ENCODE results near the gene PA2G4. TPM values are rescaled to one million over a fixed set of nuclear protein-coding genes. Genes with fewer than 3 reads are reported as not detected.
A peak's percentile ranks its signal among the peaks of the same experiment; 100 is the strongest.

The PA2G4 gene
- total RNA-seq, 2 experiments from 2014 or later: 316 to 323 TPM

- Mint-ChIP-seq H3K27ac (peak overlapping the region; percentile 68), H3K36me3 (ENCODE audit: low read depth) (peaks cover 74% of the 10 kb centered on the region), H3K27me3 (ENCODE audit: low read depth) (no peaks in the 10 kb centered on the region), H3K9me3 (ENCODE audit: insufficient read depth) (no peaks in the 10 kb centered on the region), H3K4me1 (ENCODE audit: low read depth) (peaks cover 58% of the 10 kb centered on the region), H3K4me3 (no peak overlapping the region)
- ChIA-PET CTCF (interaction anchor here (0.6 to 1.9 kb wide), 4 partner anchors 10 to 229 kb away, joined by 3 to 7 read pairs (median 4); partner anchors contain the start of genes ESYT1 and MYL6B), POLR2A (interaction anchor here (0.7 to 4.1 kb wide), 4 partner anchors 10 to 24 kb away, joined by 3 to 30 read pairs (median 5); partner anchors contain the start of genes ESYT1, MYL6B and ZC3H10)
- DNase-seq (no peak), ATAC-seq (no peak)
Observed at GRCh38 chr12:56141946-56142784, 37.8 kb downstream of the PA2G4 start.

- H3K4me3 Mint-ChIP-seq: no peak overlapping the region
- peak overlapping the region; percentile 68 for H3K27ac Mint-ChIP-seq
- no peak for ATAC-seq
Observed at GRCh38 chr12:56143217-56143616, 38.9 kb downstream of the PA2G4 start.

GRCh38 chr12:56143870-56144269 is 39.5 kb downstream of the PA2G4 start:
- Mint-ChIP-seq H3K9me3 (ENCODE audit: insufficient read depth) (no peaks in the 10 kb centered on the region), H3K27me3 (ENCODE audit: low read depth) (no peaks in the 10 kb centered on the region), H3K4me3 (no peak overlapping the region), H3K4me1 (ENCODE audit: low read depth) (peaks cover 41% of the 10 kb centered on the region), H3K36me3 (ENCODE audit: low read depth) (peaks cover 57% of the 10 kb centered on the region), H3K27ac (peak overlapping the region; percentile 68)
- CTCF ChIA-PET: interaction anchor here (0.8 to 1.3 kb wide), 3 partner anchors 25 to 79 kb away, joined by 3 to 6 read pairs (median 6); partner anchors contain the start of genes SMARCC2 and ZC3H10
- POLR2A ChIA-PET: interaction anchor here (0.6 to 4.1 kb wide), 5 partner anchors 11 to 18 kb away, joined by 3 to 30 read pairs (median 4); partner anchors contain the start of genes ESYT1 and MYL6
- DNase-seq: no peak
- ATAC-seq: no peak

More at GRCh38 chr12:56143217-56143616, 38.9 kb downstream of the PA2G4 start:
- no peaks in the 10 kb centered on the region for H3K9me3 Mint-ChIP-seq (ENCODE audit: insufficient read depth)
- H3K27me3 Mint-ChIP-seq (ENCODE audit: low read depth): no peaks in the 10 kb centered on the region
- no peak for DNase-seq
- H3K4me1 Mint-ChIP-seq (ENCODE audit: low read depth): peaks cover 47% of the 10 kb centered on the region
- peaks cover 63% of the 10 kb centered on the region for H3K36me3 Mint-ChIP-seq (ENCODE audit: low read depth)
- POLR2A ChIA-PET: interaction anchor here (1.1 to 4.1 kb wide), 4 partner anchors 9 to 16 kb away, joined by 3 to 30 read pairs (median 6); partner anchors contain the start of genes ESYT1 and MYL6B
- CTCF ChIA-PET: interaction anchor here (1.0 to 1.9 kb wide), 4 partner anchors 9 to 46 kb away, joined by 6 to 7 read pairs (median 6); partner anchors contain the start of genes ESYT1, MYL6B, SMARCC2 and ZC3H10

GRCh38 chr12:56145217-56145616 is 40.9 kb downstream of the PA2G4 start:
- Mint-ChIP-seq H3K27me3 (ENCODE audit: low read depth) (no peaks in the 10 kb centered on the region), H3K27ac (no peak overlapping the region), H3K36me3 (ENCODE audit: low read depth) (peaks cover 49% of the 10 kb centered on the region), H3K4me3 (no peak overlapping the region), H3K4me1 (ENCODE audit: low read depth) (peaks cover 32% of the 10 kb centered on the region), H3K9me3 (ENCODE audit: insufficient read depth) (no peaks in the 10 kb centered on the region)
- DNase-seq (no peak), ATAC-seq (no peak)
- POLR2A ChIA-PET: interaction anchor here (1.8 to 4.1 kb wide), 2 partner anchors 17 kb away, joined by 10 to 30 read pairs; partner anchors contain the start of gene ESYT1
- CTCF ChIA-PET: no interaction called here

DNA sequence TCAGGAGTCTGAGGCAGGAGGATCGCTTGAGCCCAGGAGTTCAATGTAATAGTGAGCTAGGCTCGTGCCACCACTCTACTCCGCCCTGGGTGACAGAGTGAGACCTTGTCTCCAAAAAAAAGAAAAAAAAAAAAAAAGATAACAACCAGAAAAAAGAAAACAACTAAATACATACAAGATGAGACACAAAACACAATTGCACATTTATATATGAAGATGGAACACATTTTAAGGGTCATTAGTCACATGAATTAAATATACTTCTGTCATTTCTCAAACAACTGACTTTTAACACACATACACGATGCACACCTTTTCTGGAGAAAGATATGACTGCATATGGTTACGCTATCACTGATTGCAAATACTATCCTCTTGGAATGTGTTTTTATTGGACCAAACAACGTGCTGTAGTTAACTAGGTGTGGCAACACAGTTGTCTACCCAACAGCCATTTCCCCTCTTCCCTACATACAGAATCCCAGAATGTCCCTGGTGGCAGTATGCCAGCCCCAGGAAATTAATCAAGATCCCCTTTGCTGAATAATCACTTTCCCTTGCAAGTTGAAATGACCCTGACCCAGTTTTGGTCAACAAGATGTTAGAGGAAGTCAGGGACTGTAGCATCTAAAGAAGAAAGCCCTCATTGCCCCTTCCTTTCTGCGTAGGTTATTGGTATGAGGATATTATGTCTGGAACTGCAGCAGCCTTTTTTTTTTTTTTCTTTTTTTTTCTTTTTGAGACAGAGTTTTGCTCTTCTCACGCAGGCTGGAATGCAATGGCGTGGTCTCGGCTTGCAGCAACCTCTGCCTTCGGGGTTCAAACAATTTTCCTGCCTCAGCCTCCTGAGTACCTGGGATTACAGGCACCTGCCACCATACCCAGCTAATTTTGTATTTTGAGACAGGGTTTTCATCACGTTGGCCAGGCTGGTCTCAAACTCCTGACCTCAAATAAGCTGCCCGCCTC is 42.4 kb downstream of the PA2G4 start:
- ChIA-PET POLR2A (no interaction called here), CTCF (no interaction called here)
- Mint-ChIP-seq H3K9me3 (ENCODE audit: insufficient read depth) (no peaks in the 10 kb centered on the region), H3K36me3 (ENCODE audit: low read depth) (peaks cover 39% of the 10 kb centered on the region), H3K27me3 (ENCODE audit: low read depth) (no peaks in the 10 kb centered on the region), H3K27ac (peak overlapping the region; percentile 25), H3K4me1 (ENCODE audit: low read depth) (peaks cover 39% of the 10 kb centered on the region), H3K4me3 (no peak overlapping the region)
- DNase-seq (no peak), ATAC-seq (no peak)

DNA sequence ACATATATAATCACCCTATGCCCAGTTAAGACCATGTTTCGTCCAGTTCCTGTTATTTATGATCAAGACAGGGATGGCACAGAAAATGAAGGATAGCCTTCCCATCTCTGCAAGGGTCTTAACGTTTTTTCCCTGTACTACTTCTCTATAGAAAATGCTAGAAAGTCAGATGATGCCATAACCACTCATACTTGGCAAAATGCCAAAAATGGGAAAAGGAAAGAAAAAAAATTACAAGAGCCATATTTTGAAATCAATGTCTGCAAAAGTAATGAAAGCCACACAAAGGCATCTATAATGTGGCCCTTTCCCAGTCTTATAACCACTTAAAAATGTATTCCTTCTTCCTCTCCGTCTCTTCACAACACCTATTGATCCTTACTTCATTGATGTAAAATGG is 46.2 kb downstream of the PA2G4 start:
- DNase-seq (no peak), ATAC-seq (no peak)
- peak overlapping the region; percentile 92 for H3K4me3 Mint-ChIP-seq
- H3K4me1 Mint-ChIP-seq (ENCODE audit: low read depth): peaks cover 51% of the 10 kb centered on the region
- CTCF ChIA-PET: interaction anchor here (0.8 to 1.3 kb wide), 2 partner anchors 23 to 24 kb away, joined by 3 to 4 read pairs; partner anchors contain the start of gene ESYT1
- H3K36me3 Mint-ChIP-seq (ENCODE audit: low read depth): peaks cover 16% of the 10 kb centered on the region
- no peaks in the 10 kb centered on the region for H3K27me3 Mint-ChIP-seq (ENCODE audit: low read depth)
- H3K27ac Mint-ChIP-seq: peak overlapping the region; percentile 99
- no peaks in the 10 kb centered on the region for H3K9me3 Mint-ChIP-seq (ENCODE audit: insufficient read depth)
- POLR2A ChIA-PET: interaction anchor here (0.6 to 1.4 kb wide), 2 partner anchors 16 to 431 kb away, joined by 3 to 5 read pairs; no protein-coding TSS in a partner anchor

GRCh38 chr12:56151672-56152131 is 47.3 kb downstream of the PA2G4 start:
- POLR2A ChIA-PET: interaction anchor here (0.7 to 1.7 kb wide), 17 partner anchors 9 to 477 kb away, joined by 3 to 23 read pairs (median 5); partner anchors contain the start of genes CS, ESYT1, PA2G4 and SMARCC2
- peak; percentile 80 for ATAC-seq
- Mint-ChIP-seq H3K4me3 (peak overlapping the region; percentile 92), H3K4me1 (ENCODE audit: low read depth) (peaks cover 55% of the 10 kb centered on the region), H3K36me3 (ENCODE audit: low read depth) (peaks cover 19% of the 10 kb centered on the region), H3K9me3 (ENCODE audit: insufficient read depth) (no peaks in the 10 kb centered on the region), H3K27ac (peak overlapping the region; percentile 99), H3K27me3 (ENCODE audit: low read depth) (no peaks in the 10 kb centered on the region)
- peak; percentile 80 for DNase-seq
- CTCF ChIA-PET: interaction anchor here (0.6 to 1.5 kb wide), 13 partner anchors 9 to 327 kb away, joined by 3 to 33 read pairs (median 4); partner anchors contain the start of genes ESYT1, RNF41, SMARCC2 and TIMELESS

DNA sequence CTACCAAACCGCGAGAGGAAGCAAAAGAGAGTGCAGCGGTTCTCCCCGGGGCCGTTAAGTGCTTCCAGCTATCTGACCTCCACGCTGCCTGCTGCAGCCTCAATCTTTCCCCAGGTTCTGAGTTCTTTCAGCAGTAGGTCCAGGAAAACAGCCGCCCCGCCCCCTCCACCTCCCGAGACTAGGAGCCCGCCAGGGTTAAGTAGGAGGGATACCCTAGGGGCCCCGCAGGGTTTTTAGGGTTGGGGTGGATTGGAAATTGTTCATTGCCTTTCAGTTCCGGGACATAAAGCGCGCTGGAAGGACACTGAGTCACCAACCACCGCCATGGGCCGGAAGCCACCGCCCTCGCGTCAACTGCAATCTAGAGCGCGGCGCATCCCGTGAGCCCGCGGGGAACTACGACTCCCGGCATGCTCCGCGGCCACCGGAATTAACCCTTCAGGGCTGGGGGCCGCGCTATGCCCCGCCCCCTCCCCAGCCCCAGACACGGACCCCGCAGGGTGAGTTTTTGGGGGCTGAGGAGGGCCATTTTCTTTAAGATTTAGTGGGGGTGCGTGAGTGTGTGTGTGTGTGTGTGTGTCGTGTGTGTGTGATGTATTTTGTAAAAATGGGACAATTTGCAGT is 47.9 kb downstream of the PA2G4 start, which contains the start of gene MYL6B:
Gene MYL6B (plus strand): TSS at position 456 of the 624 bp plus-strand sequence. CDS start 1,332 bp downstream, outside the sequence.
- Mint-ChIP-seq H3K36me3 (ENCODE audit: low read depth) (peaks cover 20% of the 10 kb centered on the region), H3K4me3 (peak within 1 kb of the TSS; percentile 92), H3K4me1 (ENCODE audit: low read depth) (peaks cover 57% of the 10 kb centered on the region), H3K27ac (peak within 1 kb of the TSS; percentile 99), H3K27me3 (ENCODE audit: low read depth) (no peaks in the 10 kb centered on the region), H3K9me3 (ENCODE audit: insufficient read depth) (no peaks in the 10 kb centered on the region)
- peak; percentile 97 for DNase-seq
- POLR2A ChIA-PET: interaction anchor here (0.7 to 1.7 kb wide), 16 partner anchors 9 to 476 kb away, joined by 3 to 23 read pairs (median 6); partner anchors contain the start of genes CS, ESYT1, PA2G4 and SMARCC2
- ATAC-seq: peak; percentile 91
- CTCF ChIA-PET: interaction anchor here (0.6 to 1.5 kb wide), 13 partner anchors 10 to 327 kb away, joined by 3 to 33 read pairs (median 4); partner anchors contain the start of genes ESYT1, RNF41, SMARCC2 and TIMELESS

GRCh38 chr12:56152756-56153677 is 48.7 kb downstream of the PA2G4 start:
- peak overlapping the region; percentile 92 for H3K4me3 Mint-ChIP-seq
- H3K27ac Mint-ChIP-seq: peak overlapping the region; percentile 99
- no peaks in the 10 kb centered on the region for H3K9me3 Mint-ChIP-seq (ENCODE audit: insufficient read depth)
- ChIA-PET CTCF (no interaction called here), POLR2A (interaction anchor here (0.5 to 2.9 kb wide), 5 partner anchors 14 to 71 kb away, joined by 3 to 17 read pairs (median 6); partner anchors contain the start of gene ZC3H10)
- DNase-seq (no peak), ATAC-seq (no peak)
- no peaks in the 10 kb centered on the region for H3K27me3 Mint-ChIP-seq (ENCODE audit: low read depth)
- H3K36me3 Mint-ChIP-seq (ENCODE audit: low read depth): peaks cover 25% of the 10 kb centered on the region
- H3K4me1 Mint-ChIP-seq (ENCODE audit: low read depth): peaks cover 62% of the 10 kb centered on the region

All from activated CD8-positive, alpha-beta T cell treated with anti-CD3 and anti-CD28 coated beads, Interleukin-2, amount 10 ng/mL, durations not matched to agents 7 days and 5 days (primary cell).